Femur (tissue), 1 donor: Measurements from ENCODE around the gene IFT88.
"Not testable (repeated sequence)": the region's sequence is repeated elsewhere in the genome, so short reads cannot be mapped to it uniquely, and the experiment has no call there.

ENCODE experiments used
- DNase-seq: peaks from one replicate; pipeline ENCODE4 v3.0.0-alpha.2; 2017

Gene IFT88

DNA sequence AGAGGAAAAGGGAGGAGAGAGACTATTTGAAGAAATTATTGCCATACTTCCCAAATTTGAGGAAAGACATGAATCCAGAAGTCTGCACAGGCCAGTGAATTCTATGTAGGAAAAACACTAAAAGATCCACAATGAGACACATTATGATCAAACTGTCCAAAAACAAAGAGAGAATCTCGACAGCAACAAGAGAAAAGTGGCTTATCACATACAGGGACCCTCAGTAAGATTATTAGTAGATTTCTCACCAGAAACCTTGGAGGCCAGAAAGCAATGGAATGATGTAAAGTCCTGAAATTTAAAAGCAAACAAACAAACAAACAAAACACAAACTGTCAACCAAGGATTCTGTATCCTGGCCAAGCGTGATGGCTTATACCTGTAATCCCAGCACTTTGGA, 80.8 kb downstream of the IFT88 start:
- DNase-seq = no peak

DNA sequence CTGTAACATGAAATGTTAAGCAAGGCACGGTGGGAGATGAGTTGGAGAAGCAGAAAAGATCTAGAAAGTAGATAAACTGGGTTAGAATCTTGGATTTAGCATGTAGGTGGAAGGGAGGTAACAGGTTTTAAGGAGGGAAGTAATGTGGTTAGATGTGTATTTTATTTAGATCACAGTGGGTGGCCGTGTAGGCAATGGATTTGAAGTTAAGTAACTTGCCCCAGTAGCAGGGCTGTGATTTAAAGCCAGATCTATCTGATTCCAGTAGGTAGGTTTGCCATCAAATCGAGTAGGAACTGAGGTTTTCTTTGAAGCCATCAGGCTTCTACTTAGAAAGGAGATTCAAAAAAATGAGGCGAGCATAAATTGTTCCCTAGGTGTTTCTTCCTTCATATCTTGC, 86.0 kb downstream of the IFT88 start:
- DNase-seq = no peak

DNA sequence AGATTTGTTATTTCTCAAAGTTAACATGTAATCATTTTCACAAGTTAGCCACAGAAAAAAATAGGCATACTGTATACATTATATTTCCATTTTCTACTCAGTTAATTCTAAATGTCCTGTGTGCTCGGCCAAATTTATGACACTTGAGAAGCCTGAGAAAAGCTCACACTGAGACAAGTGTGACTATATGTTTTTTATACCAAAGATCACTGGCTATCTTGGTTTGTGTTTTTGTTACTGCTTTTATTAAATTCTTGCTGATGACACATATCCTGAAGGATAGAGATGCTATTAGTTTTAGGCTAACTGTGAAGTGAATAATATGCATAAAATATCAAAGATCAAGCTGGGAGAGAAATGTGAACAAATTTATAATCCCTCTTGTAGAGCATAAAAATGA, 87.2 kb downstream of the IFT88 start:
- DNase-seq = no peak

DNA sequence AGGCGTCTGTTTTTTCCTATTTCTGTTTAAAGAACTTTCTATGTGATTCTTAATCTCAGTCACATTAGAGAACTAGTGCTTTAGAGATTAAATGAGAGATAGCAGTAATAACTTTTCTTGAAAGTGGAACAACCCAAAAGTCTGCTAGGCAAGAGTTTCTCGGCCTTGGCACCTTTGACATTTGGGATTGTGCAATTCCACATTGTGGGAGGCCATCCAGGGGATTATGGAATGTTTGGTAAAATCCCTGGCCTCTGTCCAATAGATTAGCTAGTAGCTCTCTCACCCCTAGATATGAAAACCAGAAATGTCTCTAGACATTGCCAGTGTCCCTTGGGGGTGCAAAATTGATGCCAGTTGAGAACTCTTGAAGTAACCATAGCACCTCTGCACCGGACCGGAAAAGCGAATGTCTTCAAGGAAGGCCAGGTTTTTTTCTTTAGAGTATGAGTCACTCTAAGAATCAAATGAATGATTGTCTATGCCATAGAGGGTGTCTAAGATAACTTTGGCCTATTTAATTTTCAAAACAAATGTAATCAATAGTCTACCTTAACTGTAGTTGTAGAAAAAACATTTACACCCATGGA, 91.6 kb downstream of the IFT88 start:
- DNase-seq = no peak

DNA sequence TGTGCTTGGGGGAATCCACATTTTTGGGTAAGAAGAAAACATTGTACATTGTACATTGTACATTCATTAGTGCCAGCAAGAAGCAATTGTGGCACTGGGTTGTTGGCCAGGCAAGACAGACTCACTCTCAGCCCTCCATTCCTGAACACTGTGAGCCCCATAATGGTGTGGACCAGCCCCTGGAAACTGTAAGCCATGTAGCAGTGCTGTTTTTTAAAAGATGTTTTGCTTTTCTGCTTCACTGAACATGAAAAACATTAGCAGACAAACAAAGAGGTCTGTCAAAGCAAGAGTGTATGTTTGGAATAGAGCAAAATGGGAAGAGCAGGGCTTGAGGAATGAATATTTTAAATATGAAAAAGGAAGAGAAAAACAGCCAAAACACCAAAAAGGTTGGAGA, 97.4 kb downstream of the IFT88 start:
- no peak for DNase-seq

DNA sequence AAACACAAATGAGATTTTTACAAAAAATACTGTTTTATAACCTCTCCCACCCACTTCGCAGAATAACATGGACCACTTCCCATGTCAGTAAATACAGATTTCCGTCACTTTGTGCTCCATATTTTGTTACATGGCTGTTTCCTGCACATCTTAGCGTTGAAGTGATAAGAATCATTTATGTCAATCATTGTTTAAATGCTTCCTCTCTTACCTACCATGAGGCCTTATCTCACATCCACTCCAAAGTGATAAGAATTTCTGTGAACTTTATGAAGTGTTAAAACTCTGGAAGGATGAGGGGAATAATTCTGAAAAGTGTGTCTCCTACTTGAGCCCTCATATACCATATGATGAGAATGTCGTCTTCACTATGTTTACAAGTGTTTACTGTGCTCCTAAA, 100.0 kb downstream of the IFT88 start:
- DNase-seq = no peak

DNA sequence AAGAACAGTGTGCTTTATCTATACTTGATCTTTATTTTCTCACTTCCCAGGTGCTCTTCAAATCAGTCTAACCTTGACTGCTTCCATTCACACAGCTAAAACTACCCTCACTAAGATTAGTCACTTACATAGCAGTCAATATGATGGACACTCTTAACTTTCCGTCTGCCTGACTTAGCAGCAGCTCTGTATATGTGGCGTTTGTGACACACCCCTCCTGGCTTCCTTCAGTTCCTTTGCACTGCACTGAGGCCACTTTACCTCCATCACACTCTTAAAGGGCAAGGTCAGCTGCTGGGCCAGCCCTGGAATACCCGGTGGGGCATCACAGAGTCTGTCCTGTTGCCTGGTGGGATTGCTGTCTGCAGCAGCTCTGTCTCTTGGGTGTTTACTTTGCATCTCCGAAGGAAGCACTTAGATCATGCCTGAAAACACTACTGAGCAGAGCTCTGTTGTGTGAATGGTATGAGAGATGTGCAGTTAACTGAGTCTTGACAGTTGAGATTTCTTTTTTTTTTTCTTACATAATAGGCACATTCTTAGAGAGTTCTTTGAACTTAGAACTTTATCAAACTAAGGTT, 101.0 kb downstream of the IFT88 start:
- no peak for DNase-seq

DNA sequence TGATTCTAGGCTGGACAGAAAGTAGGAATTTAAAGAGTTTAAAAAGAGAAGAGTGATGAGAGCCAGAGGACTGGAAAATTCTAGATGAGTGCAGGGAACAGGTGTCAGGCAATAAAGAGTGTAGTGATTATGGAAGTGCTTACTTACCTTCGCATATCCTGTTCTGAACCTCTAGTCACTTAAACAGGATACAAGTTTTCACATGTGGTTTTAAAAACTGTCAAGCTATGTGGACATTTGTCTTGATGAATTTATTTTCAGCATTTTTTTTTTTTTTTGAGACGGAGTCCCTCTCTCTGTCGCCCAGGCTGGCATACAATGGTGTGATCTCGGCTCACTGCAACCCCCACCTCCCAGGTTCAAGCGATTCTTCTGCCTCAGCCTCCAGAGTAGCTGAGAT, 102.2 kb downstream of the IFT88 start:
- DNase-seq = no peak

DNA sequence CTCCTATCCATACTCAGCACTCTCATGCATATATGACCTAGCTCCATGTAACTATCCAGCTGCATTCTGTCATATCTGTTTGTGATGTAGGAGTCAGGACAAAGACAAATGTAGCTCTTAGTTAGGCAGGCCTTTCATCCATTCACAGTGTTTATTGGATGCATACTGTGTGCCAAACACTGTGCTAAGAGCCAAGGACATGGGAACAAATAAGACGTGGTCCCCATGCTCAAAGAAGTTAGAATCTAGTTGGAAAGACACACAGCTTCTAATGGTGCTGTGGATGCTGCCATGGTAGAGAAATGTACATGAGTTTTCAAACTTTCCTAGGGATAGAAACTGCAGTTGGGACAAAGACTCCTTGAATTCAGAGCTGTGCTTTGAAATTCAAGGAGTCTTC, 104.8 kb downstream of the IFT88 start:
- DNase-seq = no peak

DNA sequence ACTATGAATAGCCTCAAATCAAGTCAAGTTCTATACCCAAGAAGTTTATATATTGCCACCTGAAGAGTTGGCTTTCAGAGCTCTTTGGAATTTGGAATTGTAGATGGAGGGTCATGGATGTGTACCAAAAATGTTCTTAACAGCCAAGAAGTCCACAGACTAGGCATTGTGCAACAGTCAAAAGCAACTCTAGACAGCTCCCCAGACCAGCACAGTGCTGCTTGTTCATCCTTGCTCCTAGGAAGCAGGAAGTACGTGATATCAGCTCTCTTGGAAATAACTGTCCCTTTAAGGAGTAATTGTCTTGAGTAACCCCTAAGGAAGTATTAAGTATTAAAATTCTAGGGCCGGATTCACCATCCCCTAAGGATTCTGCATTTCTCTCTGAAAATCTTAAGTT, 105.8 kb downstream of the IFT88 start:
- no peak for DNase-seq

DNA sequence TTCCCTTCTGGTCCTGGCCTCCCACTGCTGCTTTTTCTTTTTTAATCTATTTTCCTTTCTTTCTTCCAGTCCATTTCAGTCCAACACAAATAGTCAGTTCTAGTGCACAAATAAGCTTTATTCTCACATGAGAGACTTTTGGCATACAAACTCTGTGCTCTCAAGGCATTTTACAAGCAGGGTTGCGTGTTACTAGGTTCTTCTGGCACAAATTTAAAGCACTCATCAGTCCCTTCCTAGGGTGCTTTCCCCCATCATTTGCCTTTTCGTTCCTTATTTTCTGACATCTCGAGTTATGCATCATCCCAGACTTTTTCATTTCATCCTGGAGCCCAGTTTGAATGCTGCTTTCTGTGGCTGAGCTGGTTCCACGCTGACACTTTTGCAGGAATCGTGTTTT, 106.8 kb downstream of the IFT88 start:
- DNase-seq = no peak

DNA sequence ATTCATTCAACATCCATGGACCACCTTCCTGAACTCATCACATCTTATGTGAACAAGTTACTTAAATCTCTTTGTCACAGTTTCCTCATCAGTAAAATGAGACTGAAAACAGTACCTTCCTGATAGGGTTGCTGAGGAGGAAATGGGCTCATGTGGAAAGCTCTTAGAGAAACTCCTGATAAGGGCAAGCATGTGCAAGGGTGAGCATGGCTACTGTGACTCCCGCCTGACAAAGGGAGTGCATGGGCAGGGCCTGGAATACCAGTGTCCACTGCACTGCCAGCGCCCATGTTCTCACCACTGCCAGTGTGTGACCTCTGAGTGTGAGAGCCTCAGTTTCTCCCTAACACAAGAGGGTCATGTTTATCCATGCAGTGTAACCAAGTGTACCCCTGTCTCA, 109.3 kb downstream of the IFT88 start:
- DNase-seq = no peak

DNA sequence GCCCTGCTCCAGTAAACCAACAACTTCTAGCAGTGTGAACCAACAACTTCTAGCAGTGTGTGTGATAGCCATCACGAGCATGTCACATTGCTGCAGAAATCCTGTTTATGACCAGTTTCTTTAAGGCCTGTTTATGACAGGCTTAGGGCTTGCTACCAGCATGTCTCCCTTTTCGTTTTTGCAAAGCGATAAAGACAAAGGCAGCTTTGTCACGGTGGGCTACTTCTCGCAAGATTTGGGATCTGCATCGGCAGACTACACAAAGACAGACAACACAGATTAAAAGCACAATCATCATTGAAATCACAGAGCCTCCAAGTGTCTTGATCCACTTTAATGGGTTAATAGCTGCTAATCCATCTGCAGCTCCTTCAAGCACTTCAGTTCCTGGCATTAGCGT, 111.6 kb downstream of the IFT88 start:
- DNase-seq = not testable (repeated sequence)

DNA sequence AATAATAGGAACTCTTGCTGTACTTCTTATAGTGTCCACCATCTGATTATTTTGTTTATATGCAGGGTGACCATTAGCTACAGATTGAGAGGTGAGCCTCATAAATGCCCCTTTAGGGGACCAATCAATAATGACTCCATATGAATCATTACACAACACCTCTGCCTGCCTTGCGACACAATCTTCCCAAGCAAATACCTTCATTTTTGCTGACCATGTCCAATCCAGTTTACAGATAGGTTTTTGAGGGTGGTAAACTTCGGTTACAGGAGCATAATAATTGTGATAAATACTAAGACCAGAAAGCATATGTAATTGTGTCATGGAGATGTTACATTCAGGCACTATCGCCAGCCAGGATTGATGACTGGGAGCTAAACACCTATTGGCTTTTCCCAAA, 112.9 kb downstream of the IFT88 start:
- no peak for DNase-seq

DNA sequence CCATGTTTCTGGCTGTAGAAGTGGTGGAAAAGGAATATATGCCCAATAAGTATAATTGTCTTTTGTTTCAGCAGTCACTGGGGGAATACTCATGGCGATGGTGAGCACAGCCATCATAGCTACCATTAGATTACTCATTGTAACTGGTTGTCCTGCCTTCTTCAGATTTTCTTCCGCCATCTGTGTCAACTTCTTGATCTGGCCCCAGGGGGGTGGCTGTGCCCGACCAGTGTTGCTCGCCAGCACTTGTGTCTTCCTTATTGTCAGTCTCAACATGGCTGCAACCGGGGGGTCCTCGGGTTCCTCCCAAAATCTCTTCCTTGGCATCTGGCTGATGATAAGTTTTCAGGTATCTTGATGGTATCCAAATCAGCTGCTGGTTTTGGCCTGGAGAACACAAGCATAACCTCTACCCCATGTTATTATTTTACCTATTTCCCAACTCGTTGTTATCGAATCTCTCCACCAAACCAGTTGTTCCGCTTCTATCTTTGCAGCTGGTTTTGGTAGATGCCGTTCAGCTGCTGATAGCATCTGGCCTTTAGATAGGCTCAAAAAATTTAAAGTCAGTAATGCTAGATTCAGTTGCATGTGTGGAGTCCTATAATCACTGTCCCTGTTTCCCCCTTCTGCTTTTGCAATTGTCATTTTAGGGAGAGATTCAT, 113.6 kb downstream of the IFT88 start:
- no peak for DNase-seq

DNA sequence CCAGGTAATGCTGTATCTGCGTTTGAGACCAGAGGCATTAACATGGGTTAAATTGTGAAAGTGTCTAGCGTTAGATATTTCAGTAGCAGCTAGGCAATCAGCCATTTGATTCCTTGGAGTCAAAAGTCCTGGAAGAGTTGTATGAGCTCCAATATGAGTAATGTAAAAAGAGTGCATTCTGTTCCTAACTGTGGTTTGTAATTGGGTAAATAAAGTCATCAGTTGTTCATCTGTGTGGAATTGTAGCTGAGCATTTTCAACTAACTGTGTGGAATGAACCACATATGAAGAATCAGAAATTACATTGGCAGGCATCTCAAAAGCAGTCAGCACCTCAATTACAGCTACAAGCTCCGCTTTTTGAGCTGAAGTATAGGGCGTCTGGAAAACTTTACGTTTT, 114.5 kb downstream of the IFT88 start:
- DNase-seq = not testable (repeated sequence)

DNA sequence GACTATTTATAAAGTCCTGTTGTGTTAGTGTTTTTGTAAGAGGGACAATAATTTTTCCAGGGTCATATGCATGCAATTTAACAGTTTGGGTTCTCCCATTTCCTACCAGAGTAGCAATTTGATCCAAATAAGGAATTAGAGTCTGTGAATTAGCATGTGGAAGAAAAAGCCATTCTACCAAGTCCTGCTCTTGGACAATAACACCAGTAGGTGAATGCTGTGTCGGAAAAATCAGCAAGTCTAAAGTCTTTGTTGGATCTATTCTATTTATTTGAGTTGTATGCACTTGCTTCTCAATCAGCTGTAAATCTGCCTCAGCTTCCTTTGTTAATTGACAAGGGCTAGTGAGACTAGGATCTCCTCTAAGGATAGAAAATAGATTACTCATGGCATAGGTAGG, 115.1 kb downstream of the IFT88 start:
- DNase-seq = no peak

DNA sequence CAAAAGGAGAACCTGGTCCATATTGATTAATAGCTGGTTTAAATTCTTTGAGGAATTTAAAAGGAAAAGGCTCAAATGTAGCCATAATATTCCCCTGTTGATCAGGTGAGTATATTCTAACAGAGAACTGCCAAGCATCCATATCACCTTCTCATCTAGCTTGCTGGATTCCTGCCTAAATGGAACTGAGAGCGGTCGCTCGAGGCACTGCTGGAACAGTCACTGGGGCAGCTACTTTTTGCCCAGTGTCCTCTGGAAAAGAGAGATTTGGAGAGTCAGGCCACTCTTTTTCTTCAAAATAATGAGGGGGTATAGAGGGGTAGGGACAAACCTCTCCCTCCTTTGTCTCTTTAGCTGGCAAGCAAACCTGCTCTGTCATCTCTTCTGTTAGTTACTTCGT, 117.1 kb downstream of the IFT88 start:
- DNase-seq = no peak

DNA sequence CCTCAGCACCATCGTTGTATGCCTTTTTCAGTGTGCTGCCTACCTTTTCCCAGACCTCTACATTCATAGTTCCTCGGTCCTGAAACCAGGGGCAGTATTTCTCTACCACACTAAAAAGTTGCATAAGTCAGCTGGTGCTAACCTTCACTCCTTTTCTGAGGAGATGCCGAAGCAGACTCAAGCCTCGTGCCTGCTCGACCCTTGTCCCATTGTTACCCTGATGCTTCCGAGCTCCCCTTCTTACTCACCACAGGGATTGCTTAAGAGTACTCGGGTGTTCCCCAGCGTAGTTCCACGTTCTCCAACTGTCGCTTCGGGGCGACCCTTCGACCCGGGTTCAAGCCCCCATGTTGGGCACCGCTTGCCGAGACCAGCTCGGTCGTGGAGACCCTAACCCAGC, 117.6 kb downstream of the IFT88 start:
- no peak for DNase-seq

DNA sequence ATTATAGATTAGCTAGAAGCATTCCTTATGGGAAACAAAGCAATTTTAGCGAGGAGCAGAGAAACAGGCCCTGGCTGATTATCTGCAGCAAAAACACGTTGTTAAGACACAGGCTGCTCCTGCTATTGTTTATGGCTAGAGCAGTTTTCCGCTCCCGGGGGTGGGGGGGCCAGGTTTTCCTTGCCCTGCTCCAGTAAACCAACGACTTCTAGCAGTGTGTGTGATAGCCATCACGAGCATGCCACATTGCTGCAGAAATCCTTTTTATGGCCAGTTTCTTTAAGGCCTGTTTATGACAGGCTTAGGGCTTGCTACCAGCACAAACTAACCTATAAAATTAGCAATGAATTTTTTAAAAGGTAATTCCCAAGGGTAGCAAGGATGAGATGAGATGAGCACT, 118.1 kb downstream of the IFT88 start:
- DNase-seq = no peak

DNA sequence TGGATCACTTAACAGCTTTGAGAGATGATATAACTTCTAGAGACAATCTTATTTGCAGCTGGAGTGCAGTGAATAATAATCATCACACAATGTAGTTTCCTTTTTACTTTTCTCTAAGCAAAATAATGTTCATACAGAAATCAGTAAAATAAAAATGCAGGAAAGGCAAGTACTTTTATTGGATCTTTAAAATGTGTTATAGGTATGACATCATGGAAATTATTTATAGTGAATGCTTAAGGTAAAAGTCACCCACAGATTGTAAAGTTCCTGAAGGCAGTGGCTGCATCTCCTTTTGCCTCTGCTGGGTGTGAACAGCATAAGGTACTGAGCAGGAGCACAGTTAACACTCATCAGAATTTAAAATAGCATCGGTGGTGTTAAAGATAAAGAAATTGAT, 119.2 kb downstream of the IFT88 start:
- DNase-seq = no peak

DNA sequence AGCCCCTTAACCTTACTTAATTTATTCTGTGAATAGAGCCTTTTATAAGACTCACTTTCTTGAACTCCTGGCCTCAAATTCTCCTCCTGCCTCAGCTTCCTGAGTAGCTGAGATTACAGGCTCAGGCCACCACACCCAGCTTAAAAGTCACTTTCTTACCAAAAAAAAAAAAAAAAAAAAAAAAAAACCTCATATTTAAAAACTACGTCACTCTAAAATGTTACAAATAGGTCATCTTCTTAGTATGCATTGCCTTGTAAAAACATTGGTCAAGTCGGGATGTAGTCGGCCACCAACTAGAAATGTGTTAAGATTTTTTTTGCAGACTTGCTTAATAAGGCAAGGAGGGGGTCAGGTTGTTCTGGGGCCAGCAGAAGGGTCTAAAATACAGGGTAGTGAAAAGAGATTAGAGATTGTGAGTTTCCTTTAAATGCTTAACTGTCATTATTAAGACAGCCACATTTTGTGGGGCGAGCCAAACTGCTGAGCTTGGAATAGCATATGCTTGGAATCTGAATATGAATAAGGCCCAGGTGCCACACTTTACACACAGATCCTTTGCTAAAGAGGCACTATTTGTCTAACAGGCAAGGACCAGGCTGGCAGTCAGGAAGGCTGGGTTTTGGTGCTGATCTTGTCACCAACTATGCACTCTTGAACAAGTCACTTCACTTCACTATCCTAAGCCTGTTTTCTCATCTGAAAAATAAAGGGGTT, 120.1 kb downstream of the IFT88 start:
- no peak for DNase-seq

DNA sequence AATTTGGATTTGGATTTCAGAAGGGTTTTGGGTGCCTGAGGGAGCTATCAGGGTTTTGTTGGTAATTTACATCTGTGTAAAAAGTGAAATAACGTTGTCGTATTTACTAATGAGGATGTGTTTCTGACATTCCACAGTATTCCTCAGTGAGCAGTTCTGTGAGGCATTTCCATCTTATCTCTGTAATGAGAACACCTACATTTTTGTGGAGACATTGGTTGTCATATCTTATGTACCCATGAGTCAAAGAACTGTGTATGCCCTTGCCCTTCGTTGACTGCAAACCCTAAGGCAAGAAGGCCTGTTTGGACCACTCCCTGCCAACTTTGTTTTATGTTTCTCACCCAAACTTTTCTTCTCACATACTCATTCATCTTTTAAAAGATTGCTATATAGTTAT, 122.3 kb downstream of the IFT88 start:
- no peak for DNase-seq

DNA sequence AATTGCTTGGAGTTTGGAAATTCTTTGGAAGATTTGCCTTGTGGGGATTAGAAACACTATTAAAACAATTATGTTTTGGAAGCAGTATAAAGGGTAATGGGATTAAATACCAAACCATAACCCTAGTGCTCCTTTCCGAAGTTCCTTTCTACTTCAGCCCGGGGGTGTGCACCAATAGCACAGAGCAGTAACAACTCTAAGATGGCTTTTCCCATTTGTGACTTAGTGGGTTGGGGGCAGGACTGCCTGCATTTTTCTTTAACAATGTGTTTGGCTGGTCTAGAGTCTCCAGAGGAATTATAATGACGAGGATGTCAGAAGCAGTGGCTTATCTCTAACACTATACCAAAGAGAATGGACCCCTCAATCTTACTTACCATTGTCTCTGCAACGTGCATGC, 124.7 kb downstream of the IFT88 start:
- no peak for DNase-seq
